ENCODE data around the gene C12orf42.

- TF ChIP-seq CTCF (IDR thresholded peaks at IDR 0.05; ENCODE audit: borderline replicate concordance, extremely low read depth, low read length, poor library complexity, severe bottlenecking) (no peak), EZH2 (IDR thresholded peaks at IDR 0.05; ENCODE audit: borderline replicate concordance, low read depth, low read length, severe bottlenecking) (no peak)
Observed at GRCh38 chr12:103505371-103506236, 9.8 kb upstream of the C12orf42 start.
